ENCODE measurements around the gene PSMB1. TPM values are rescaled to one million over a fixed set of nuclear protein-coding genes. Genes with fewer than 3 reads are reported as not detected.

The PSMB1 gene
- total and polyA plus RNA-seq, 9 of the 15 experiments (the other 6 are each of a cell fraction or from before 2014, with no cell fraction given) = 447 to 2,953 (median 884) TPM

DNA sequence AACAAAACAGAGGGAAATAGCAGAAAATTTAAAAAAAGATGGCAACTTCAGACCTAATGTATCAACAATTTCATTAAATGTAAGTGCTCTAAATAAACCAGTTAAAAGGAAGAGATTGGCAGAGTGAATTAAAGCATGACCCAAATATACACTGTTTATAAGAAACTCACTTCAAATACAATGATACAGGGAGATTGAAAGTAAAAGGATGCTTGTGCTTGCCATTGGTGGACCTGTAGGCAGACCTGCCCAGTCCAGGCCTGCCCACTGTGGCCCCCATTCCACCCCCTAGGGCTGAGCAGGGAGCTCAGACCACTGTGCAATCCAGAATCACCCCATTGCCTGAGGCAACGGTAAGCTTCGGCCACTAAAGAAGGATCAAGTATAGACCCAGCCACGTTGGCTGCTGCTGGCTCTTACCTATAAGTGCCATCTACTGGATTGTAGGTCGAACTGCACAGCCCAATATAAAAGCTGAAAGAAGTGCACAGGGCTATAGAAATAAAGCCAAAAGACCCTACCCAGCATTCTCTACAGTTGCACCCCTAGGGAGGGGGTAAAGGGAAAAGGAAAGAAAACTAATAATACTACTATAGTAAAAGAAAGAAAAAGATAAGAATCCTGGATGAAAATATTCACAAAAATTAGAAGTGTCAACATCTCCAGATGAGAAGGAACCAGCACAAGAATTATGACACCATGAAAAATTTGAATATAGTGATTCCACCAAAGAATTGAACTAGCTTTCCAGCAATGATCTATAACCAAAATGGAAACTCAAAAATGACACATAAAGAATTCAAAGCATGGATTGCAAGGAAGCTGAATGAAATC, 36.1 kb downstream of the PSMB1 start (continued):
- TF ChIP-seq, protein P1, sequence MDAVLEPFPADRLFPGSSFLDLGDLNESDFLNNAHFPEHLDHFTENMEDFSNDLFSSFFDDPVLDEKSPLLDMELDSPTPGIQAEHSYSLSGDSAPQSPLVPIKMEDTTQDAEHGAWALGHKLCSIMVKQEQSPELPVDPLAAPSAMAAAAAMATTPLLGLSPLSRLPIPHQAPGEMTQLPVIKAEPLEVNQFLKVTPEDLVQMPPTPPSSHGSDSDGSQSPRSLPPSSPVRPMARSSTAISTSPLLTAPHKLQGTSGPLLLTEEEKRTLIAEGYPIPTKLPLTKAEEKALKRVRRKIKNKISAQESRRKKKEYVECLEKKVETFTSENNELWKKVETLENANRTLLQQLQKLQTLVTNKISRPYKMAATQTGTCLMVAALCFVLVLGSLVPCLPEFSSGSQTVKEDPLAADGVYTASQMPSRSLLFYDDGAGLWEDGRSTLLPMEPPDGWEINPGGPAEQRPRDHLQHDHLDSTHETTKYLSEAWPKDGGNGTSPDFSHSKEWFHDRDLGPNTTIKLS (IDR thresholded peaks at IDR 0.05; ENCODE audit: borderline replicate concordance, low read depth) = peak; percentile 62; the same call in 1 of the 2 replicates
- TF ChIP-seq, protein P2, sequence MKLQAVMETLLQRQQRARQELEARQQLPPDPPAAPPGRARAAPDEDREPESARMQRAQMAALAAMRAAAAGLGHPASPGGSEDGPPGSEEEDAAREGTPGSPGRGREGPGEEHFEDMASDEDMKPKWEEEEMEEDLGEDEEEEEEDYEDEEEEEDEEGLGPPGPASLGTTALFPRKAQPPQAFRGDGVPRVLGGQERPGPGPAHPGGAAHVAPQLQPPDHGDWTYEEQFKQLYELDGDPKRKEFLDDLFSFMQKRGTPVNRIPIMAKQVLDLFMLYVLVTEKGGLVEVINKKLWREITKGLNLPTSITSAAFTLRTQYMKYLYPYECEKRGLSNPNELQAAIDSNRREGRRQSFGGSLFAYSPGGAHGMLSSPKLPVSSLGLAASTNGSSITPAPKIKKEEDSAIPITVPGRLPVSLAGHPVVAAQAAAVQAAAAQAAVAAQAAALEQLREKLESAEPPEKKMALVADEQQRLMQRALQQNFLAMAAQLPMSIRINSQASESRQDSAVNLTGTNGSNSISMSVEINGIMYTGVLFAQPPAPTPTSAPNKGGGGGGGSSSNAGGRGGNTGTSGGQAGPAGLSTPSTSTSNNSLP (IDR thresholded peaks at IDR 0.05; ENCODE audit: borderline replicate concordance, low read depth, low read length) = 0 out of 2 replicates have a peak, but pooled peaks have one; percentile 22
- TF ChIP-seq JUND (IDR thresholded peaks at IDR 0.05; ENCODE audit: borderline replicate concordance, low read depth, low read length) (0 out of 2 replicates have a peak, but pooled peaks have one; percentile 19), JUND (tag; IDR thresholded peaks at IDR 0.05; ENCODE audit: borderline replicate concordance, low read depth, low read length) (no peak; the same call in 2 of the 3 replicates), REST (IDR thresholded peaks at IDR 0.05; ENCODE audit: borderline replicate concordance) (peak; percentile 74), REST (CRISPR knock-in tag; IDR thresholded peaks at IDR 0.05; ENCODE audit: low read depth) (no peak), TRIM24 (IDR thresholded peaks at IDR 0.05) (no peak), ZFP36 (IDR thresholded peaks at IDR 0.05; ENCODE audit: low read depth, low read length, partially characterized antibody) (peak; percentile 20), DEAF1 (CRISPR knock-in tag; IDR thresholded peaks at IDR 0.05) (peak; percentile 50; the same call in 1 of the 2 replicates), TBL1XR1 (IDR thresholded peaks at IDR 0.05; ENCODE audit: low read length in 2 of 2) (peak in 1 of 2 experiments; percentile 54; a peak in 2 of 4 replicates), STAG1 (CRISPR knock-in tag; IDR thresholded peaks at IDR 0.05; ENCODE audit: borderline replicate concordance) (peak; percentile 47; the same call in 1 of the 2 replicates)

All from K562 (cell line).